GM12864 (cell line): ENCODE results near the gene GPR89B.
"Not testable (repeated sequence)": the region's sequence is repeated elsewhere in the genome, so short reads cannot be mapped to it uniquely, and the experiment has no call there.

Experiments used
- DNase-seq: peaks from one replicate; pipeline ENCODE4 v3.0.0-alpha.2; 2011; ENCODE audit warnings: low read depth
- H3K4me3 ChIP-seq: 2 replicates; pipeline ENCODE4 v1.5.1; 2011; ENCODE audit warnings: mild to moderate bottlenecking, low read depth, low read length, control low read depth

Gene GPR89B

DNA sequence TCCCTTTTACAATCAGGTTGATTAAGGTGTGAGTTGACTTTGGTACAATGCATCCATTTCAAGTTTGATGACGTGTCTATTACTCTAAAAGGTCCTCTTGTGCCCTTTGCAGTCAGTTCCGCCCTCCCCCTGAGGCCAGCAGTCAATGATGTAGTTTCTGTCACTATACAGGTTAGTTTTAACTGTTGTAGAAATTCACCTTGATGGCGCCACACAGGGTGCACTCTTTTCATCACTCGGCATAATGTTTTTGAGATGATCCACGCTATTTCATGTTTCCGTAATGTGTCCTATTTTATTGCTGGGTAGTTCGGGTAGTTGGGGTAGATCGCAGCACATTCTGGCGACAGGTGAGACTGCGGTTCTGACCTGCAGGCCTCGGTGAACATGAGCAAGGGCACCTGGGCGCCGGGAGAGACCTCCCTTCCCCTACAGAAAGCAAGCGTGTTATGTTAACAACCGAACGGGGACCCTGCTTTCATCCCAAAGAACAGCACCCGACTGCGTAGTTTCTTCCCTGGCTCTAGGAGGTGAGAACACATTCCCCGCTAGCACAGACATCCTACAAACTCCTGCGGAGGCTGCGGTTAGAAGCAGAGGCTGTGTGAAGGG lies 109.7 kb downstream of the GPR89B start:
- H3K4me3 ChIP-seq, DNase-seq: not testable (repeated sequence)

DNA sequence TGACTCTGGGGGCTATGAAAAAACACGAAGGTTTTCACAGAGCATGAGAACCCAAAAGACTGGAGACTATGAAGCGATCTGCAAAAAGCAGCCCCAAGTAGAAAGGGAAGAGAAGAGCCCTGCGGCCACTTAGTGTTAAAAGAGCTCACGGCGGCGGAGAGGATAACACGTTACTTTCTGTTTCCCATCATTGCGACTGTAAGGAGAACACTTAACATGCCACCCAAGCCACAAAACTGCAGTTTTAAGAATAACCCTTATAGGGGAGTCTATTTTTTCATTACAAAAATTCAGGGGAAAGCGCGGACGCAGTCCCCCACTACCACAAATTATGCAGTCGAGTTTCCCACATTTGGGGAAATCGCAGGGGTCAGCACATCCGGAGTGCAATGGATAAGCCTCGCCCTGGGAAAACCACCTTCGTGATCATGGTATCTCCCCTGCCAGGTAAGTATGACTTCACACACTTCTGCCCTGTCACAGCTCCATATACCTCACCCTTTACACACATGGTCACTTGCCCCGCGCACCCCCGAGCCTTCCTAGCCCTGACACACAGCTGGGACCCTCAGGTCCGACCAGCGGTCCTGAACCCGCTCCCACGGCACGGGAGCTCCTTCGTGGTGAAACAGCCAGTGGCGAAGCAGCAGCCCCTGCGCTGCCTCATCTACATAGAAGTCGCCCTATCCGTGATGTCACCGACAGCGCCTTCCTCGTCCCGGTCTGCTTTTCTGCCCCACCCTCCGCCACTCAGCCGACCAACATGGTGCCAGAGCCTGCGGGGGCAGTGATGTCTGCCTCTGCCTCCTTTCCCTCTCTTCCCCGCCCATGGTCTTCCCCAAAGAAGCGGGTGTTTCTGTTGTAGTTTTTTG lies 110.5 kb downstream of the GPR89B start:
- DNase-seq = peak; percentile 96
- H3K4me3 ChIP-seq = peak overlapping the region; percentile 41
